HL-60 (cell line): Measurements from ENCODE around the gene GPR119.

ENCODE experiments used
- CTCF ChIP-seq: IDR thresholded peaks from one replicate; pipeline ENCODE4 v1.5.1; 2011; ENCODE audit warnings: low read length, control low read depth, inconsistent platforms; ENCODE audit not compliant: insufficient read depth
- GABPA ChIP-seq: IDR thresholded peaks from 2 replicates; pipeline ENCODE4 v1.6.1; 2012; ENCODE audit warnings: low read depth
- REST ChIP-seq: IDR thresholded peaks from 2 replicates; pipeline ENCODE4 v1.6.1; 2012; ENCODE audit warnings: low read depth; ENCODE audit not compliant: insufficient replicate concordance

- TF ChIP-seq CTCF (no peak), GABPA (no peak), REST (no peak)
These were observed 42.1 kb downstream of the GPR119 start for GRCh38 chrX:130343411-130343810.
